GM12874 (cell line): ENCODE results near the gene ST8SIA6.

Experiments used
- TF ChIP-seq, protein P1 (sequence below): IDR thresholded peaks from 2 replicates; pipeline ENCODE4 v1.5.1; 2011; ENCODE audit warnings: low read depth, mild to moderate bottlenecking, control low read depth, low read length, moderate library complexity; ENCODE audit not compliant: insufficient read depth

Gene ST8SIA6

GRCh38 chr10:17356820-17357219 is 97.6 kb downstream of the ST8SIA6 start:
- TF ChIP-seq, protein P1, sequence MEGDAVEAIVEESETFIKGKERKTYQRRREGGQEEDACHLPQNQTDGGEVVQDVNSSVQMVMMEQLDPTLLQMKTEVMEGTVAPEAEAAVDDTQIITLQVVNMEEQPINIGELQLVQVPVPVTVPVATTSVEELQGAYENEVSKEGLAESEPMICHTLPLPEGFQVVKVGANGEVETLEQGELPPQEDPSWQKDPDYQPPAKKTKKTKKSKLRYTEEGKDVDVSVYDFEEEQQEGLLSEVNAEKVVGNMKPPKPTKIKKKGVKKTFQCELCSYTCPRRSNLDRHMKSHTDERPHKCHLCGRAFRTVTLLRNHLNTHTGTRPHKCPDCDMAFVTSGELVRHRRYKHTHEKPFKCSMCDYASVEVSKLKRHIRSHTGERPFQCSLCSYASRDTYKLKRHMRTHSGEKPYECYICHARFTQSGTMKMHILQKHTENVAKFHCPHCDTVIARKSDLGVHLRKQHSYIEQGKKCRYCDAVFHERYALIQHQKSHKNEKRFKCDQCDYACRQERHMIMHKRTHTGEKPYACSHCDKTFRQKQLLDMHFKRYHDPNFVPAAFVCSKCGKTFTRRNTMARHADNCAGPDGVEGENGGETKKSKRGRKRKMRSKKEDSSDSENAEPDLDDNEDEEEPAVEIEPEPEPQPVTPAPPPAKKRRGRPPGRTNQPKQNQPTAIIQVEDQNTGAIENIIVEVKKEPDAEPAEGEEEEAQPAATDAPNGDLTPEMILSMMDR = no peak

DNA sequence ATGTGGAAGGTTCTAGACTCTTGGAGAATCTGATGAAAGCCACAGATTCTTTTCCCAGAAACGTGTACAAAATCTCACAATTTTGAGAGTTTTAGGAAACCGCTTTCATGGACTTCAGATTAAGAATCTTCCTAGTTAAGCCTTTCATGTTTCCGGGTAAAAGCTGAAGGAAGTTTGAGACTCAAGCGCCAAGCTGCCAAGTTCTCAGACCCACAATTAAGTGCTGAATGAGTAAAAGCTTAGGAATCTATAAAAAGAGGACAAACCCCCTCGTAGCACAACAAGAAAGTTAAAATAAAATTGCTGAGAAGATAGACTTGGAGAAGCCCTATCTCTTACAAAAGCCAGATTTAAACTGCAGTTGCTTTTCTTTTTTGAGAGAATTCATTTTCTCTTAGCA is 99.6 kb downstream of the ST8SIA6 start:
- TF ChIP-seq, protein P1 = no peak

DNA sequence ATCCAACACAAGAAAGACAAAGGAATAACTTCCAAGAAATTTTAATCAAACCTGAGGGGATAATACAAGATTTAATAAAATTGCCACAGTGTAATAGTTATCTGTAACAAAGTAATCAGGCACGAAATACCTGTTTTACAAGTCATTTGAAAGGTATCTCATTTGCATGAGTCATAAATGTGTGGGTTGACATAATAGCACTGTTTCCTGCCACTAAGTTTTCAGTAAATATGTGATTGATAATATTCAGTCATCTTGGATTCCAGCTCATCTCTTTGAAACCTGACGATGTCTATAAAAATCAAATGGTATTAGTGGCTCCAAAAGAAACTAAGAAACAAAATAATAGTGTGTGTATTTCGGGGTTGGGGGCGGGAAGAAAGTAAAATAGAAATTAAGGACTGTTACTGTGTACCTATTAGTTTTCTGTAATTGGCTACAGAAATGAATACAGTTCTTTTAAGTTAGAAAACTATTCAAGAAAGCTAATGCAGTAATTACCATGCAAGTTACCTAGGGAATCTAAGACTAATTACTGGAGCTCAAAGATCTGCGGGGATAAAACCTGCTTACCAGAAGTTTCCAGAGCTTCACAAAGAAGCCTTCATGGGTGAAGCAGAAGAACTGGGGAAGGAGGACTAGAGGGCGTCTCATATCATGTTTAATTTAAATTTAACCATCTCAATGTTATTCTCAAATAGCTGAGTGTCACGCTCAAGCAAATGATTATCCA is 100.7 kb downstream of the ST8SIA6 start:
- TF ChIP-seq, protein P1 = no peak

- TF ChIP-seq, protein P1 = no peak
Measured at GRCh38 chr10:17352583-17352982, 101.8 kb downstream of the ST8SIA6 start.

GRCh38 chr10:17351506-17351905 is 102.9 kb downstream of the ST8SIA6 start:
- TF ChIP-seq, protein P1 = no peak

DNA sequence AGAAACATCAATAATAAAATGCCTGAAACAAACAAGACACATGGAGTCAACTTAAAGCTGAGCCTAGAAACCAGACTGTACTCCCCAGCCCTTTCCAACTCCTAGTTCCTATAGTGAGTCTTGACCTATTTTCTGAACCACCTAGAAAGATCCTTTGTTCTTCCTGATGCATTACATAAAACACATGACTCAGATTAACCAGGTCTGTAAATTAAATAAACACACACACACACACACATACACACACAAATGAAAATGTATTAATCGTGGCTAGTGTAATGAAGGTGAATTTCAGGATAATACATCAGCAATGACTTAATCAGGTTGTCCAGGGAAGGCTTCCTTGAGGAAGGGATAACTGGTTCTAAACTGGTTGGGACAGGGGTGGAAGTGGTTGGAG is 104.7 kb downstream of the ST8SIA6 start:
- TF ChIP-seq, protein P1 = no peak

DNA sequence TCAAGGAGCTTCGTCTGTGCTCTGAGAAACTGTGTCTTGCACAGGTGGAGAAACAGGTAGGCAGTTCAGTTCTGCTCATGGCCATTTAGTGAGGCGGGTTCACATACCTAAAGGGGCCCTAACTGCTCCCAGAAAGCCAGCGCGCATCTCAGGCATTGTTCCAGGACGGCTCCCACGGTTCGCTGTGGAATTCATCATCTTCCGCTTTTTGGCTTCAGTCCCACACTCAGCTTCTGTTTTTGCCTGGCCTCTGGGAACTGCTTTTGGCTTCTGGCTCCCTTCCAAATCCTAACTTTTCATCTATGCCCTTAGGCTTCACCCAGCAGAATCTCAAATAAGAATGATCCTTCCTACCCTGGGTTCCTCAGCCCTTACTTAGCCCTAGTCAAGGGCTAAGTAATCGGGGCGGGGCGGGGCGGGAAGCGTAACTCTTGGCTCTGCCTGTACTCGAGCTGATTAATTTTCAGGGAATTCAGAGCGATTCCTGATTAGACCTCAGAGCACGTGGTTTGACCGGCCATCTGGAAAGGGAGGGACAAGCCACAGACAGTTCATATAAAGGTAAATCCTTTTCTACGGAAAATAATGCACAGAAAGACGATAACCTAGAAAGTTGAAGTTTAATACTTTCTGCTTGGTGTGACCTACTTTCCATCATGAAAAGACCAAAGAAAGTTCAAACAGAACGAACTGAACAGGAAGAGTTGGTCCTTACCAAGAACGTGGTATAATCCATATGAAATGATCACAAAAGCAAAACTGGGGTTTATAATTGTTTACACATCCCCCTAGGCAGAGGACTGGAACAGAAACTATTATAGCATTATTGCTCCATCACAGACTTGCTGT is 105.7 kb downstream of the ST8SIA6 start:
- TF ChIP-seq, protein P1 = no peak
